Testis (tissue), 3 donors: ENCODE results near the gene EPB41L2. TPM values are rescaled to one million over a fixed set of nuclear protein-coding genes. Genes with fewer than 3 reads are reported as not detected.

Source experiments
- DNase-seq: peaks from one replicate; pipeline ENCODE4 v3.0.0-alpha.2; 2019
- H3K27ac ChIP-seq, 2 donors: fragments of 200-600 bp; sonication (generic); one replicate each; pipeline ENCODE4 v1.5.1; 2019
- H3K27me3 ChIP-seq: fragments of 200-600 bp; sonication (generic); one replicate; pipeline ENCODE4 v1.5.1; 2019
- H3K36me3 ChIP-seq: fragments of 200-600 bp; sonication (generic); one replicate; pipeline ENCODE4 v1.5.1; 2017; ENCODE audit warnings: low read depth; ENCODE audit errors: missing control alignments
- H3K4me1 ChIP-seq: fragments of 200-600 bp; sonication (generic); one replicate; pipeline ENCODE4 v1.5.1; 2019
- H3K4me3 ChIP-seq, 2 donors: fragments of 200-600 bp; sonication (generic); one replicate each; pipeline ENCODE4 v1.5.1; 2017 to 2019
- H3K9me3 ChIP-seq: fragments of 200-600 bp; sonication (generic); one replicate; pipeline ENCODE4 v1.5.1; 2017
- POLR2A ChIP-seq: fragments of 450-650 bp; IDR thresholded peaks from one replicate; pipeline ENCODE4 v1.6.1; 2017; ENCODE audit warnings: antibody characterized with exemption, mild to moderate bottlenecking, moderate library complexity
- WGBS, 2 donors: methylation state at CpG; one replicate each; pipeline ENCODE4 v1.1.5; 2018; 5-methylcytosine and 5-hydroxymethylcytosine counted together
- intact Hi-C: fragments of 100-400 bp; cut with DNase I; formaldehyde crosslinking; loops from one replicate; pipeline ENCODE4 v1.15.1; 2023; ENCODE audit warnings: low total_unique reads
- polyA plus RNA-seq: library from polyadenylated mRNA; stranded (reverse); fragments of 350-450 nt; fragmentation: Illumina TruSeq; extraction: RNeasy Lipid Tissue Mini Kit (QIAGEN cat#74804); gene quantifications from one replicate; pipeline ENCODE4 v1.2.3, GENCODE V29; 2014; ENCODE audit warnings: low read depth, low replicate concordance; ENCODE audit not compliant: insufficient read depth
- total RNA-seq, 2 donors: library from RNA; depleted of rRNA; stranded (reverse); fragments of >200 nt; gene quantifications; one replicate each; pipeline ENCODE4 v1.2.3, GENCODE V29; 2016
- TF ChIP-seq, protein P1 (sequence below), 3 experiments: fragments of 450-650 bp in 2 of 3; fragments of 200-600 bp in 1 of 3; sonication (generic) in 1 of 3; IDR thresholded peaks; one replicate each; pipeline ENCODE4 v1.5.1; 2016 to 2019; ENCODE audit warnings: antibody characterized with exemption in 3 of 3, mild to moderate bottlenecking in 2 of 3, moderate library complexity in 1 of 3

The EPB41L2 gene
- total and polyA plus RNA-seq, 3 donors from 2014 or later, result 131 to 206 (median 139) TPM

DNA sequence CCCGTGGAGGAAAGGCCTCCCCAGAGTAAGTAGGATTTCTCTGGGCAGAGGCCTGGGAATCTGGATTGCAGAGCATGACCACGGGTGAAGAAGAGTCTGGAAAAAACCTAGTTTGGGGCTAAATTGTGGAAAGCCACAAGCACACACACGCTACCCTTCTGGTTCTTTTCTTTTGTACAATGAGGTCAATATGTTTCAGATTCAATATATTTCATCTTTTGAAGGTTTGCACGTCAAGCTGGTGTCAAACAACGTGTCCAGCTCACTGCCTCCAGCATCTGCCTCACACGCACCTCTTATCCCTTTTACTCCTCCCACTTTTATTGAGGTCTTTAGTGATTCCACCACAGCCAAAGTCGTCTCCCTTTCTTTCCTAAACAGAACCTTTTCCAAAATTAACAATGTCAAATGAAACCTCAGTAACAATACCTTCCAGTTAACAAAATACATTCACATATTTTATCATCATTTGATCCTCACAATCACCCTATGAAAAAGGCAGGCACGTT, 773 bp upstream of the EPB41L2 start:
- H3K36me3 ChIP-seq, result no peaks in the 10 kb centered on the region
- peaks cover 7% of the 10 kb centered on the region for H3K4me1 ChIP-seq
- no peak for TF ChIP-seq POLR2A
- TF ChIP-seq, protein P1, sequence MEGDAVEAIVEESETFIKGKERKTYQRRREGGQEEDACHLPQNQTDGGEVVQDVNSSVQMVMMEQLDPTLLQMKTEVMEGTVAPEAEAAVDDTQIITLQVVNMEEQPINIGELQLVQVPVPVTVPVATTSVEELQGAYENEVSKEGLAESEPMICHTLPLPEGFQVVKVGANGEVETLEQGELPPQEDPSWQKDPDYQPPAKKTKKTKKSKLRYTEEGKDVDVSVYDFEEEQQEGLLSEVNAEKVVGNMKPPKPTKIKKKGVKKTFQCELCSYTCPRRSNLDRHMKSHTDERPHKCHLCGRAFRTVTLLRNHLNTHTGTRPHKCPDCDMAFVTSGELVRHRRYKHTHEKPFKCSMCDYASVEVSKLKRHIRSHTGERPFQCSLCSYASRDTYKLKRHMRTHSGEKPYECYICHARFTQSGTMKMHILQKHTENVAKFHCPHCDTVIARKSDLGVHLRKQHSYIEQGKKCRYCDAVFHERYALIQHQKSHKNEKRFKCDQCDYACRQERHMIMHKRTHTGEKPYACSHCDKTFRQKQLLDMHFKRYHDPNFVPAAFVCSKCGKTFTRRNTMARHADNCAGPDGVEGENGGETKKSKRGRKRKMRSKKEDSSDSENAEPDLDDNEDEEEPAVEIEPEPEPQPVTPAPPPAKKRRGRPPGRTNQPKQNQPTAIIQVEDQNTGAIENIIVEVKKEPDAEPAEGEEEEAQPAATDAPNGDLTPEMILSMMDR (IDR thresholded peaks at IDR 0.05), result no peak
- 14 to 16% methylated on average over 8 of the region's 8 CpGs for WGBS, 2 donors
- no peaks in the 10 kb centered on the region for H3K27me3 ChIP-seq
- DNase-seq, result peak; percentile 40
- no peaks in the 10 kb centered on the region for H3K9me3 ChIP-seq
- intact Hi-C loops, result no loop called here
- H3K27ac ChIP-seq, result peak overlapping the region; percentile 90 to 92
- peak overlapping the region; percentile 98 to 99 for H3K4me3 ChIP-seq

DNA sequence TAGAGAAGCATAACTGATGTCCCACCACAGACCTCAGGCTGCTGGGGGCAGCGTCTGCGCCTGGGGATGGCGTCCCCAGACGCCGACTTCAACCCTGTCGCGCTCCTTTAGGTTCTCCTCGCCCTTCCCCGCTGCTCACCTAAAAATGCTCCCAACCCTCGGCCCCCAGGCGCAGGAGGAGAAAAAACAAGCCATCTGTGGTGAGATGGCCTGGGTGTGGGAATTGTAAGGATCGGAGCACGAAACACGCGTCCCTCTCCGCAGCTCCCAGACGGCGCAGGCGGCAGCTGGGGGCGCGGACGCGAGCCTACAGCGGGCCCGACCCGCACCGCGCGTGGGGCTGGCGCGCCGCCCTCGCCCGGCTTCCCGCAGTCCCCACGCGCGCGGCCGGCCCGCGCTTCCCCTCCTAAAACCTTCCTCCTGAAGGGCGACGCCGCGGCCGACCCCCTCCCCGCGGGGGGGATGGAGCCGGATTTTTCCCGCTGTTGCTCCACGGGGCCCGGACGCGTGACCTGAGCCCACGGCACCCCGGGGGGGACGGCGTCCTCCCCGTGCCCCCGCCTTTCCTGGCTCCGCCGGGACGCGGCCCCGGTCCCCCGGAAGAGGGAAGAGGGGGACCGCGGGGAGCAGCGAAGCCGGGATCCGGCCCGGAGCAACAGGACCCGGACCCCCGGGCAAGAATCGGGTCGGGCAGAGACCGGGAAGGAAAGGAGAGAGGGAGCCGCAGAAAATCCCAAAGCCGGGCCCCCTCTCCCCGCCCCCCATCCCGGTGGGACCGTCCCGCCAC, 611 bp downstream of the EPB41L2 start:
- intact Hi-C loops, result no loop called here
- 1% methylated on average over 11 to 84 of the region's 84 CpGs for WGBS, 2 donors
- no peak for TF ChIP-seq POLR2A
- TF ChIP-seq, protein P1 (IDR thresholded peaks at IDR 0.05), result no peak
- Histone ChIP-seq H3K9me3 (no peaks in the 10 kb centered on the region), H3K4me3 (peak overlapping the region; percentile 98 to 99), H3K4me1 (peaks cover 7% of the 10 kb centered on the region), H3K27ac (peak overlapping the region; percentile 90 to 92), H3K36me3 (no peaks in the 10 kb centered on the region), H3K27me3 (no peaks in the 10 kb centered on the region)
- peak; percentile 31 for DNase-seq

DNA sequence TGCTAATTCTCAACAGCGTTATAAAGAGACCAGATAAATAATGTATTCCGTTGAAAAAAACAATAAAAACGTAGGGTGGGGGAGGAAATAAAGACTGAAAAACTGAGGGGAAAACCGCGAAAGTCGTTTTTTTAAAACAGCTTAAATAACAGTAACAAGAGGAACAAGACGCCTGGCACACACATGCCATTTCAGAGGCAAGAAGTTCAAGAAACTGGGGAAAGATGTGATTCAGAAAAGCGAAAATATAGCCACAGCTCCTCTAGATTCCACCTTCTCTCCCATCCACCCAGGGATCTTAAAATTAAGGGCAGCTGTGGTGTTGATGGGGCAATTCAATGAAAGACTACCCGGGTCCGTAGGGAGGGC, 1.3 kb downstream of the EPB41L2 start:
- 7 to 10% methylated on average over 10 of the region's 10 CpGs for WGBS, 2 donors
- intact Hi-C loops, result no loop called here

DNA sequence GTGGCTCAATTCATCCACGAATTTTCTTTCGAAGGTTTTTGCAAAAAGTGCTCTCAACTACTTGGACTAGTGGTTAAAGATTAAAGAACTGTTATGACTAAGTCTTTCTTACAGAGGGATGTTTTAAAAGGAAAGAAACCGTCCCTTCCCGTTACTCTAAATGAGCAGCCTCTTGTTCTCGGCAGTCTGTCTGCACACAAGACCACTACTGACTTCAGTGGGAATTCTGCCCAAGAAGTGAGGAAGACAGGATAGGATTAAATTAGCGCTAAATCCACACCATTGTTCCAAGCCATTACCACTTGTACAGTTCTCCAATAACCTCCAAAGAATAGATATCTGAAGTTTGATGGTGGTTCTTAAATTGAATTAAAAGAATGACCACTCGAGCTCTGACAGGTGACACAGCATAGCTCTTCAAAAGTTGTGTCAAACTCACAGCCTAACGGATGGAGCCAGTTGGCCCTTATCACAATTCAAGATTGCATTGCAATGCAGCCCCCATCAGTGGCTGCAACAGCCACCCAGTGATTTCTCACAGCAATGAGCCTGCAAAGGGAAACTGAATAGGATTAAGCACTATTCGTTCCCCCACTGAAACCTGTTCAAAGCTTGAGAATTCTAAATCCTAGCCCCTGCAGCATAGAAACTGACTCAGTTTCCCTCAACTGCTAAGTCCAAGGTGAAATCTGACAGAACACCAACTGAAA, 1.8 kb downstream of the EPB41L2 start:
- no peak for TF ChIP-seq POLR2A
- TF ChIP-seq, protein P1 (IDR thresholded peaks at IDR 0.05), result no peak
- no peaks in the 10 kb centered on the region for H3K9me3 ChIP-seq
- H3K27ac ChIP-seq, result peak overlapping the region; percentile 90 to 92
- H3K36me3 ChIP-seq, result no peaks in the 10 kb centered on the region
- 25 to 31% methylated on average over 9 of the region's 9 CpGs for WGBS, 2 donors
- peaks cover 7% of the 10 kb centered on the region for H3K4me1 ChIP-seq
- no peaks in the 10 kb centered on the region for H3K27me3 ChIP-seq
- peak overlapping the region; percentile 98 to 99 for H3K4me3 ChIP-seq
- DNase-seq, result no peak
- intact Hi-C loops, result no loop called here

More for the DNA sequence above, 1.3 kb downstream of the EPB41L2 start:
- peak overlapping the region; percentile 98 to 99 for H3K4me3 ChIP-seq
- no peak for DNase-seq
- H3K27me3 ChIP-seq, result no peaks in the 10 kb centered on the region
- peaks cover 7% of the 10 kb centered on the region for H3K4me1 ChIP-seq
- no peaks in the 10 kb centered on the region for H3K9me3 ChIP-seq
- no peaks in the 10 kb centered on the region for H3K36me3 ChIP-seq
- TF ChIP-seq, protein P1 (IDR thresholded peaks at IDR 0.05), result no peak
- TF ChIP-seq POLR2A, result no peak
- H3K27ac ChIP-seq, result peak overlapping the region; percentile 90 to 92
